ENCODE results near the gene NCAPD2.

DNA sequence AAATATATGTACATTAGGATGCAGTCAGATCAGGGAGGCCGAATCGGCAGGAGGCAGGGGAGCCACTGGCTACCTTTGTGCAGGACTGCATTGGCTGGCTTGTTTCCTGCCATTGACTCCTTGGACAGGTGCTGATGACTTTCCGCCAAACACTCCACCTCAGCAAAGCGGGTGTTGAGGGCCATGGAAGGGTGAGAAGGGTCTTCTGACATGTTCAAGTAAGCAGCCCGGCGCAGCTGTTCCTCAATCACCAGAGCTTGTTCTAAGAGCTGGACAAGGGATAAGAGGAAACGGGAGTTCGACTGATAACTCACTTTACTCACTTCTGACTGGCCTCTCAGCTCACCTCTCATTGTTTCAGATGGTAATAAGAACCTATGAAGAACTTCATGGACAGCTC, 79.1 kb downstream of the NCAPD2 start:
- TF ChIP-seq, protein P1, sequence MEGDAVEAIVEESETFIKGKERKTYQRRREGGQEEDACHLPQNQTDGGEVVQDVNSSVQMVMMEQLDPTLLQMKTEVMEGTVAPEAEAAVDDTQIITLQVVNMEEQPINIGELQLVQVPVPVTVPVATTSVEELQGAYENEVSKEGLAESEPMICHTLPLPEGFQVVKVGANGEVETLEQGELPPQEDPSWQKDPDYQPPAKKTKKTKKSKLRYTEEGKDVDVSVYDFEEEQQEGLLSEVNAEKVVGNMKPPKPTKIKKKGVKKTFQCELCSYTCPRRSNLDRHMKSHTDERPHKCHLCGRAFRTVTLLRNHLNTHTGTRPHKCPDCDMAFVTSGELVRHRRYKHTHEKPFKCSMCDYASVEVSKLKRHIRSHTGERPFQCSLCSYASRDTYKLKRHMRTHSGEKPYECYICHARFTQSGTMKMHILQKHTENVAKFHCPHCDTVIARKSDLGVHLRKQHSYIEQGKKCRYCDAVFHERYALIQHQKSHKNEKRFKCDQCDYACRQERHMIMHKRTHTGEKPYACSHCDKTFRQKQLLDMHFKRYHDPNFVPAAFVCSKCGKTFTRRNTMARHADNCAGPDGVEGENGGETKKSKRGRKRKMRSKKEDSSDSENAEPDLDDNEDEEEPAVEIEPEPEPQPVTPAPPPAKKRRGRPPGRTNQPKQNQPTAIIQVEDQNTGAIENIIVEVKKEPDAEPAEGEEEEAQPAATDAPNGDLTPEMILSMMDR (IDR thresholded peaks at IDR 0.05) = no peak
- TF ChIP-seq EZH2 (IDR thresholded peaks at IDR 0.05) (no peak), EZH2phosphoT487 (IDR thresholded peaks at IDR 0.05) (no peak)

All from neural progenitor cell (in vitro differentiated cells).